H1 (cell line): Measurements from ENCODE around the gene KLF5. TPM values are rescaled to one million over a fixed set of nuclear protein-coding genes. Genes with fewer than 3 reads are reported as not detected.

Source experiments
- CTCF ChIA-PET: fragments of 300-600 bp; sonication (Branson Sonifier 250); formaldehyde crosslinking; loops from one replicate; lab custom pipeline; 2021; ENCODE audit not compliant: partially characterized antibody; lab: Charles Lee
- POLR2A ChIA-PET: fragments of 300-600 bp; sonication (Branson Sonifier 250); formaldehyde crosslinking; loops from one replicate; lab custom pipeline; 2021; ENCODE audit warnings: inconsistent platforms; ENCODE audit not compliant: partially characterized antibody; lab: Charles Lee
- DNase-seq, 2 experiments: peaks; one replicate each; pipeline versions ENCODE4 v3.0.0 to v3.0.0-alpha.2; 2010 to 2022; ENCODE audit warnings: low spot score in 2 of 2, low read depth in 1 of 2, mixed read lengths in 1 of 2
- FAIRE-seq: peaks from 2 replicates; lab custom pipeline; 2011; peaks lifted over from hg19 to GRCh38; lab: Jason Lieb, UNC
- H2AFZ ChIP-seq: 2 replicates; pipeline ENCODE4 v1.8.1; 2012; ENCODE audit warnings: low read length, inconsistent platforms
- H2AK5ac ChIP-seq: 2 replicates; pipeline ENCODE4 v1.6.1; 2013; ENCODE audit warnings: low read depth, low read length
- H2BK120ac ChIP-seq: replicated peaks from 2 replicates; pipeline ENCODE3; 2013; ENCODE audit warnings: low read depth, low read length, inconsistent platforms
- H2BK12ac ChIP-seq: 2 replicates; pipeline ENCODE4 v1.6.1; 2013; ENCODE audit warnings: low read depth, low read length
- H2BK15ac ChIP-seq: 2 replicates; pipeline ENCODE4 v1.6.1; 2013; ENCODE audit warnings: low read length
- H2BK20ac ChIP-seq: 2 replicates; pipeline ENCODE4 v1.6.1; 2013; ENCODE audit warnings: low read length
- H2BK5ac ChIP-seq: 2 replicates; pipeline ENCODE4 v1.6.1; 2013; ENCODE audit warnings: low read depth, low read length
- H3K14ac ChIP-seq: 2 replicates; pipeline ENCODE4 v1.6.1; 2013; ENCODE audit warnings: inconsistent platforms; ENCODE audit not compliant: insufficient read length
- H3K18ac ChIP-seq: 2 replicates; pipeline ENCODE4 v1.6.1; 2013; ENCODE audit warnings: low read length; ENCODE audit errors: extremely low read depth
- H3K23ac ChIP-seq: 2 replicates; pipeline ENCODE4 v1.6.1; 2013; ENCODE audit warnings: inconsistent platforms; ENCODE audit not compliant: insufficient read length
- H3K23me2 ChIP-seq: 2 replicates; pipeline ENCODE4 v1.6.1; 2013; ENCODE audit warnings: low read depth, low read length
- H3K27ac ChIP-seq: 2 replicates; pipeline ENCODE4 v1.6.1; 2011; ENCODE audit warnings: low read depth, low read length, inconsistent platforms
- H3K27me3 ChIP-seq, 4 experiments: replicated peaks in 1 of 4; 1 replicate in 1 of 4; 2 replicates in 3 of 4; pipeline versions ENCODE4 v1.6.1 to v1.8.1; 2011 to 2013; ENCODE audit warnings: low read length in 3 of 4, mild to moderate bottlenecking in 3 of 4, inconsistent platforms in 2 of 4, mixed read lengths in 2 of 4, moderate library complexity in 1 of 4; ENCODE audit not compliant: control insufficient read depth in 3 of 4, insufficient read depth in 3 of 4; ENCODE audit errors: extremely low read depth in 1 of 4
- H3K36me3 ChIP-seq, 4 experiments: 2 replicates each; pipeline versions ENCODE4 v1.6.1 to v1.8.1; 2011 to 2013; ENCODE audit warnings: mild to moderate bottlenecking in 4 of 4, low read length in 3 of 4, moderate library complexity in 2 of 4, control low read depth in 1 of 4, inconsistent platforms in 1 of 4; ENCODE audit not compliant: insufficient read depth in 4 of 4, control insufficient read depth in 2 of 4
- H3K4ac ChIP-seq: replicated peaks from 2 replicates; pipeline ENCODE3; 2013; ENCODE audit warnings: low read length, low read depth, mixed read lengths, inconsistent platforms; ENCODE audit not compliant: insufficient read length
- H3K4me1 ChIP-seq, 4 experiments: replicated peaks in 1 of 4; 1 replicate in 1 of 4; 2 replicates in 3 of 4; pipeline versions ENCODE4 v1.6.1 to v1.8.1; 2011 to 2013; ENCODE audit warnings: low read length in 3 of 4, inconsistent platforms in 2 of 4, mixed read lengths in 1 of 4; ENCODE audit not compliant: insufficient read depth in 4 of 4, control insufficient read depth in 3 of 4
- H3K4me2 ChIP-seq, 2 experiments: 2 replicates each; pipeline versions ENCODE4 v1.6.1 to v1.8.1; 2011 to 2013; ENCODE audit warnings: low read depth in 2 of 2, low read length in 2 of 2, control low read depth in 1 of 2, inconsistent platforms in 1 of 2, mild to moderate bottlenecking in 1 of 2; ENCODE audit not compliant: insufficient read depth in 1 of 2
- H3K4me3 ChIP-seq, 4 experiments: fragments of 200-600, 300-600 bp in 1 of 4; sonication (generic), shearing (Covaris generic), sonication (Bioruptor Twin) in 1 of 4; 2 replicates each; pipeline versions ENCODE4 v1.5.1 to v1.8.1; 2011 to 2016; ENCODE audit warnings: low read length in 4 of 4, low read depth in 3 of 4, control low read depth in 2 of 4, inconsistent platforms in 2 of 4, mild to moderate bottlenecking in 2 of 4, mixed read lengths in 1 of 4, moderate library complexity in 1 of 4; ENCODE audit not compliant: insufficient read depth in 2 of 4; ENCODE audit errors: extremely low read depth in 1 of 4
- H3K56ac ChIP-seq: replicated peaks from 2 replicates; pipeline ENCODE3; 2013; ENCODE audit warnings: low read depth, mild to moderate bottlenecking, mixed read lengths, low read length, inconsistent platforms; ENCODE audit not compliant: insufficient read length
- H3K79me1 ChIP-seq: 2 replicates; pipeline ENCODE4 v1.6.1; 2013; ENCODE audit warnings: low read depth, low read length, control low read depth
- H3K79me2 ChIP-seq, 2 experiments: 2 replicates each; pipeline versions ENCODE4 v1.6.1 to v1.8.1; 2012 to 2013; ENCODE audit warnings: low read length in 2 of 2, mild to moderate bottlenecking in 2 of 2, inconsistent platforms in 1 of 2; ENCODE audit not compliant: insufficient read depth in 2 of 2, control insufficient read depth in 1 of 2
- H3K9ac ChIP-seq, 4 experiments: replicated peaks in 1 of 4; 1 replicate in 1 of 4; 2 replicates in 3 of 4; pipeline versions ENCODE4 v1.6.1 to v1.8.1; 2011 to 2013; ENCODE audit warnings: low read depth in 3 of 4, low read length in 3 of 4, control low read depth in 2 of 4, mild to moderate bottlenecking in 2 of 4, moderate library complexity in 2 of 4, inconsistent platforms in 1 of 4; ENCODE audit errors: extremely low read depth in 1 of 4
- H3K9me3 ChIP-seq, 2 experiments: 2 replicates each; pipeline versions ENCODE4 v1.6.1 to v1.8.1; 2012 to 2013; ENCODE audit warnings: mild to moderate bottlenecking in 2 of 2, moderate library complexity in 2 of 2, control low read depth in 1 of 2, inconsistent platforms in 1 of 2, low read depth in 1 of 2, low read length in 1 of 2, mixed read lengths in 1 of 2; ENCODE audit not compliant: insufficient read depth in 2 of 2
- H4K20me1 ChIP-seq, 2 experiments: replicated peaks in 1 of 2; 2 replicates each; pipeline versions ENCODE3 to v1.8.1; 2011 to 2013; ENCODE audit warnings: inconsistent platforms in 2 of 2, low read length in 2 of 2, mild to moderate bottlenecking in 1 of 2; ENCODE audit not compliant: insufficient read depth in 2 of 2, control insufficient read depth in 1 of 2
- H4K5ac ChIP-seq: 2 replicates; pipeline ENCODE4 v1.6.1; 2013; ENCODE audit warnings: low read length, low read depth, mixed read lengths, inconsistent platforms; ENCODE audit not compliant: insufficient read length
- H4K8ac ChIP-seq: 2 replicates; pipeline ENCODE4 v1.8.0; 2013; ENCODE audit warnings: mild to moderate bottlenecking, moderate library complexity, low read length, inconsistent platforms; ENCODE audit not compliant: insufficient read depth; ENCODE audit errors: extremely low read depth
- H4K91ac ChIP-seq: replicated peaks from 2 replicates; pipeline ENCODE3; 2013; ENCODE audit warnings: low read length, mixed read lengths, inconsistent platforms; ENCODE audit not compliant: insufficient read length
- ATF2 ChIP-seq: IDR thresholded peaks from 2 replicates; pipeline ENCODE4 v1.6.1; 2012; ENCODE audit warnings: low read length, inconsistent platforms
- BRCA1 ChIP-seq: IDR thresholded peaks from 2 replicates; pipeline ENCODE4 v1.6.1; 2012; ENCODE audit warnings: low read depth, low read length, improper control_type of control experiment
- GTF2F1 ChIP-seq: IDR thresholded peaks from 2 replicates; pipeline ENCODE4 v1.6.1; 2012; ENCODE audit warnings: low read depth, low read length, improper control_type of control experiment, borderline replicate concordance
- JUND ChIP-seq: IDR thresholded peaks from 2 replicates; pipeline ENCODE4 v1.6.1; 2011; ENCODE audit warnings: mild to moderate bottlenecking, improper control_type of control experiment, low read length
- KDM5A ChIP-seq: fragments of 200-600 bp; IDR thresholded peaks from 2 replicates; pipeline ENCODE4 v1.7.1; 2012; ENCODE audit warnings: mild to moderate bottlenecking, low read length, inconsistent platforms, mixed read lengths
- MAFK ChIP-seq: IDR thresholded peaks from 2 replicates; pipeline ENCODE4 v1.6.1; 2012; ENCODE audit warnings: low read depth, mild to moderate bottlenecking, improper control_type of control experiment, low read length
- POLR2AphosphoS5 ChIP-seq: IDR thresholded peaks from 2 replicates; pipeline ENCODE4 v1.6.1; 2011; ENCODE audit warnings: low read depth, low read length
- POU5F1 ChIP-seq: IDR thresholded peaks from 2 replicates; pipeline ENCODE4 v1.6.1; 2011; ENCODE audit warnings: low read depth, mild to moderate bottlenecking, low read length, moderate library complexity
- RNF2 ChIP-seq: fragments of 200-900, 300-1000 bp; sonication (generic); IDR thresholded peaks from 2 replicates; pipeline ENCODE4 v1.7.1; 2016; ENCODE audit warnings: borderline replicate concordance, low read depth, mild to moderate bottlenecking, antibody characterized with exemption, low read length; ENCODE audit not compliant: poor library complexity, severe bottlenecking; ENCODE audit errors: missing control alignments
- SAP30 ChIP-seq: fragments of 300-600 bp; sonication (generic); IDR thresholded peaks from 2 replicates; pipeline ENCODE4 v1.7.1; 2012; ENCODE audit warnings: low read length, moderate library complexity, mild to moderate bottlenecking, inconsistent platforms; ENCODE audit not compliant: insufficient read depth, insufficient replicate concordance
- TAF7 ChIP-seq: optimal IDR thresholded peaks from 2 replicates; pipeline ENCODE3; 2011; ENCODE audit warnings: low read depth, mild to moderate bottlenecking, inconsistent platforms, low read length, moderate library complexity, borderline replicate concordance
- WGBS, 2 experiments: shearing (Covaris generic) in 1 of 2; methylation state at CpG; one replicate each; pipeline versions ENCODE4 v1.1.6 to v1.1.7; 2013 to 2015; ENCODE audit warnings: low lambda C conversion rate in 2 of 2, mixed read lengths in 2 of 2, inconsistent platforms in 1 of 2, low coverage in 1 of 2, missing lambda C conversion rate in 1 of 2; ENCODE audit not compliant: insufficient replicate concordance in 2 of 2, insufficient coverage in 1 of 2, insufficient read length in 1 of 2; ENCODE audit errors: extremely low coverage in 1 of 2, missing lambda C conversion rate in 1 of 2; 5-methylcytosine and 5-hydroxymethylcytosine counted together
- polyA plus RNA-seq, 7 experiments: library from polyadenylated mRNA; depleted of rRNA in 3 of 7; stranded (reverse) in 5 of 7; unstranded in 2 of 7; fragments of >200 nt in 5 of 7; fragments of 200-250 nt in 2 of 7; gene quantifications; 1 replicate in 5 of 7; 2 replicates in 1 of 7; 4 replicates in 1 of 7; pipeline versions ENCODE4 v1.2.1 to v1.2.3, GENCODE V29; 2011 to 2013; ENCODE audit warnings: missing spikeins in 2 of 7, mixed read lengths in 2 of 7
- total RNA-seq: library from RNA; stranded (reverse); fragmentation: NEBNext Ultra II Directional; extraction: Animal tissue kit (Norgen Biotek cat#: 25700); gene quantifications from 2 replicates; pipeline ENCODE4 v1.2.1, GENCODE V29; 2021
- TF ChIP-seq, protein P1 (sequence below): IDR thresholded peaks from 2 replicates; pipeline ENCODE4 v1.6.1; 2011; ENCODE audit warnings: low read length, improper control_type of control experiment

The KLF5 gene
- total and polyA plus RNA-seq, 2 of the 8 experiments (the other 6 are each of a cell fraction or from before 2014, with no cell fraction given), result 1.2 to 2.3 TPM

DNA sequence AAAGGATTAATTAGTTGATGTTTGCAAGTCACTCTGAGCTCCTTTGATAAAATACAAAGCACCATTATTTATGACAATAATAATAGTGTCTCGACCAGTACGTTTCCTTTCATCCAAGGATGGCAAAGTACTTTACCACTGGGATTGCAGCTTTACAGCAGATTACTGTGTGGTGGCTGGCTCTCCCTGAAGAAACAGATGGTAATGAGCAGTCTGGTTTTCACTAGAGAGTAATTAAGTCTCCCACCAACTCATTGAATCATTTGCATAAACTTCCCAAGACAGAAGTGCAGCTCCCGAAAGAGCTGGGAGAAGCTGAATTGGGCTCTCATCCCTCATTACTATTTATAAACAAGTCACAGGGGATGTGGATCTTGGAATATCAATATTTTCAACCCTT, 48.7 kb downstream of the KLF5 start:
- WGBS, 2 experiments, result 81% methylated on average over 3 of the region's 3 CpGs; no CpG with 5 or more reads in 1 of the 2 experiments
- H4K5ac ChIP-seq, result no peak overlapping the region
- no peak for FAIRE-seq
- TF ChIP-seq BRCA1 (no peak), ATF2 (no peak), MAFK (no peak), KDM5A (no peak), RNF2 (no peak), TAF7 (no peak), POU5F1 (no peak), SAP30 (no peak), POLR2AphosphoS5 (no peak), JUND (no peak), GTF2F1 (no peak)
- TF ChIP-seq, protein P1, sequence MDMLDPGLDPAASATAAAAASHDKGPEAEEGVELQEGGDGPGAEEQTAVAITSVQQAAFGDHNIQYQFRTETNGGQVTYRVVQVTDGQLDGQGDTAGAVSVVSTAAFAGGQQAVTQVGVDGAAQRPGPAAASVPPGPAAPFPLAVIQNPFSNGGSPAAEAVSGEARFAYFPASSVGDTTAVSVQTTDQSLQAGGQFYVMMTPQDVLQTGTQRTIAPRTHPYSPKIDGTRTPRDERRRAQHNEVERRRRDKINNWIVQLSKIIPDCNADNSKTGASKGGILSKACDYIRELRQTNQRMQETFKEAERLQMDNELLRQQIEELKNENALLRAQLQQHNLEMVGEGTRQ, result no peak

More for the DNA sequence above, 48.7 kb downstream of the KLF5 start:
- Histone ChIP-seq H4K20me1 (no peaks in the 10 kb centered on the region), H3K4me1 (no peaks in the 10 kb centered on the region), H3K9me3 (no peaks in the 10 kb centered on the region), H3K9ac (no peak overlapping the region), H2BK15ac (no peak overlapping the region), H3K79me2 (no peaks in the 10 kb centered on the region), H3K36me3 (no peaks in the 10 kb centered on the region), H3K18ac (no peak overlapping the region), H3K23me2 (no peaks in the 10 kb centered on the region), H3K79me1 (no peaks in the 10 kb centered on the region), H3K4me3 (no peak overlapping the region), H3K4ac (no peak overlapping the region), H4K8ac (no peak overlapping the region), H2BK12ac (no peak overlapping the region), H3K14ac (no peak overlapping the region), H3K4me2 (no peak overlapping the region), H3K27ac (no peak overlapping the region), H2BK20ac (no peak overlapping the region), H2AFZ (no peak overlapping the region), H3K56ac (no peak overlapping the region), H2BK5ac (no peak overlapping the region), H4K91ac (no peak overlapping the region), H2BK120ac (no peak overlapping the region), H3K27me3 (no peaks in the 10 kb centered on the region), H3K23ac (no peak overlapping the region), H2AK5ac (no peak overlapping the region)
- ChIA-PET POLR2A (no interaction called here), CTCF (no interaction called here)
- no peak for DNase-seq
